H54 (cell line): ENCODE measurements around the gene ADCY2.

ENCODE experiments used
- DNase-seq: peaks from one replicate; pipeline ENCODE4 v3.0.0; 2011; ENCODE audit warnings: low spot score, mixed read lengths; ENCODE audit not compliant: insufficient read length
- FAIRE-seq: peaks from 3 replicates; lab custom pipeline; 2011; peaks lifted over from hg19 to GRCh38; lab: Jason Lieb, UNC
- POLR2A ChIP-seq: IDR thresholded peaks from 2 replicates; pipeline ENCODE4 v1.6.1; 2011; ENCODE audit warnings: low read depth, mild to moderate bottlenecking, low read length

ADCY2 gene

GRCh38 chr5:7717691-7718090 is 321.8 kb downstream of the ADCY2 start:
- TF ChIP-seq POLR2A, result no peak
- FAIRE-seq, result peak; percentile 89
- DNase-seq, result peak; percentile 10

GRCh38 chr5:7728076-7728475 is 332.1 kb downstream of the ADCY2 start:
- FAIRE-seq, result no peak
- DNase-seq, result no peak
- TF ChIP-seq POLR2A, result no peak

- no peak for TF ChIP-seq POLR2A
- FAIRE-seq, result peak; percentile 11
- DNase-seq, result no peak
These were observed 345.6 kb downstream of the ADCY2 start for GRCh38 chr5:7741415-7742065.

GRCh38 chr5:7742241-7742656 is 346.3 kb downstream of the ADCY2 start:
- DNase-seq, result no peak
- no peak for FAIRE-seq
- no peak for TF ChIP-seq POLR2A

- TF ChIP-seq POLR2A, result no peak
- FAIRE-seq, result peak; percentile 15
- DNase-seq, result peak; percentile 44
These were observed 350.1 kb downstream of the ADCY2 start for GRCh38 chr5:7745882-7746610.

- no peak for DNase-seq
- no peak for TF ChIP-seq POLR2A
- FAIRE-seq, result no peak
These were observed 351.8 kb downstream of the ADCY2 start for GRCh38 chr5:7747728-7748127.

GRCh38 chr5:7749626-7750025 is 353.7 kb downstream of the ADCY2 start:
- TF ChIP-seq POLR2A, result no peak
- DNase-seq (no peak), FAIRE-seq (no peak)

GRCh38 chr5:7751874-7752273 is 355.9 kb downstream of the ADCY2 start:
- no peak for TF ChIP-seq POLR2A
- DNase-seq (no peak), FAIRE-seq (no peak)

GRCh38 chr5:7753181-7753580 is 357.2 kb downstream of the ADCY2 start:
- FAIRE-seq, result no peak
- no peak for TF ChIP-seq POLR2A
- DNase-seq, result no peak

- FAIRE-seq (no peak), DNase-seq (no peak)
- TF ChIP-seq POLR2A, result no peak
These were observed 357.7 kb downstream of the ADCY2 start for GRCh38 chr5:7753596-7753995.

GRCh38 chr5:7754490-7754889 is 358.6 kb downstream of the ADCY2 start:
- FAIRE-seq (no peak), DNase-seq (no peak)
- no peak for TF ChIP-seq POLR2A

GRCh38 chr5:7754997-7755596 is 359.2 kb downstream of the ADCY2 start:
- FAIRE-seq (peak; percentile 80), DNase-seq (peak; percentile 60)
- TF ChIP-seq POLR2A, result no peak

GRCh38 chr5:7755958-7756357 is 360.0 kb downstream of the ADCY2 start:
- TF ChIP-seq POLR2A, result no peak
- no peak for DNase-seq
- no peak for FAIRE-seq

GRCh38 chr5:7756453-7756852 is 360.5 kb downstream of the ADCY2 start:
- no peak for FAIRE-seq
- TF ChIP-seq POLR2A, result no peak
- DNase-seq, result no peak

GRCh38 chr5:7759257-7759871 is 363.4 kb downstream of the ADCY2 start:
- FAIRE-seq (no peak), DNase-seq (no peak)
- no peak for TF ChIP-seq POLR2A
